Activated CD8-positive, alpha-beta memory T cell treated with anti-CD3 and anti-CD28 coated beads for 48 hours (primary cell): Measurements from ENCODE around the gene IGSF21.
"Not testable (repeated sequence)": the region's sequence is repeated elsewhere in the genome, so short reads cannot be mapped to it uniquely, and the experiment has no call there.

Source experiments
- DNase-seq, 3 experiments: peaks; one replicate each; pipeline ENCODE4 v3.0.0-alpha.2; 2020; ENCODE audit warnings: low read depth in 2 of 3, low spot score in 2 of 3

The IGSF21 gene

GRCh38 chr1:18351735-18352134 lies 244.1 kb downstream of the IGSF21 start:
- no peak for DNase-seq

GRCh38 chr1:18352636-18353265 lies 245.2 kb downstream of the IGSF21 start:
- DNase-seq, result no peak

- DNase-seq, result no peak
These were observed 245.9 kb downstream of the IGSF21 start for GRCh38 chr1:18353528-18353927.

- no peak for DNase-seq
These were observed 246.4 kb downstream of the IGSF21 start for GRCh38 chr1:18353992-18354391.

GRCh38 chr1:18354612-18355011 lies 247.0 kb downstream of the IGSF21 start:
- no peak for DNase-seq

- DNase-seq, result no peak
These were observed 250.1 kb downstream of the IGSF21 start for GRCh38 chr1:18357622-18358230.

GRCh38 chr1:18358600-18358999 lies 251.0 kb downstream of the IGSF21 start:
- DNase-seq, result no peak

GRCh38 chr1:18360251-18360650 lies 252.7 kb downstream of the IGSF21 start:
- DNase-seq, result no peak

GRCh38 chr1:18362150-18362549 lies 254.6 kb downstream of the IGSF21 start:
- no peak for DNase-seq

GRCh38 chr1:18363436-18363835 lies 255.8 kb downstream of the IGSF21 start:
- no peak for DNase-seq

GRCh38 chr1:18365099-18365705 lies 257.6 kb downstream of the IGSF21 start:
- no peak for DNase-seq

GRCh38 chr1:18372505-18372904 lies 264.9 kb downstream of the IGSF21 start:
- DNase-seq, result not testable (repeated sequence)

GRCh38 chr1:18373151-18373550 lies 265.6 kb downstream of the IGSF21 start:
- no peak for DNase-seq

GRCh38 chr1:18373882-18374493 lies 266.4 kb downstream of the IGSF21 start:
- DNase-seq, result no peak

- DNase-seq, result no peak
These were observed 269.1 kb downstream of the IGSF21 start for GRCh38 chr1:18376661-18377060.

GRCh38 chr1:18380288-18380687 lies 272.7 kb downstream of the IGSF21 start:
- DNase-seq, result no peak

GRCh38 chr1:18384059-18384458 lies 276.5 kb downstream of the IGSF21 start:
- no peak for DNase-seq

GRCh38 chr1:18384471-18384870 lies 276.9 kb downstream of the IGSF21 start:
- DNase-seq, result no peak

- DNase-seq, result no peak
These were observed 277.7 kb downstream of the IGSF21 start for GRCh38 chr1:18385239-18385790.

- no peak for DNase-seq
These were observed 279.0 kb downstream of the IGSF21 start for GRCh38 chr1:18386591-18386990.

GRCh38 chr1:18387307-18387706 lies 279.7 kb downstream of the IGSF21 start:
- no peak for DNase-seq

GRCh38 chr1:18390953-18391352 lies 283.4 kb downstream of the IGSF21 start:
- DNase-seq, result no peak
